HEK293 (cell line): Measurements from ENCODE around the gene WWOX.

ENCODE experiments used
- CTCF ChIA-PET: fragments of 350-600 bp; formaldehyde crosslinking; extraction: SDS; loops from one replicate; lab custom pipeline; 2021; ENCODE audit warnings: antibody characterized with exemption; lab: Yijun Ruan, JAX
- POLR2A ChIA-PET: fragments of 300-600 bp; formaldehyde crosslinking; extraction: SDS; loops from one replicate; lab custom pipeline; 2020; ENCODE audit warnings: antibody characterized with exemption, inconsistent platforms; lab: Yijun Ruan, JAX
- H3K27ac ChIP-seq: fragments of 200-500 bp; sonication (Bioruptor generic); 2 replicates; pipeline ENCODE4 v1.5.1; 2014; ENCODE audit warnings: low read depth, low read length, control low read depth, inconsistent platforms; ENCODE audit errors: extremely low read depth
- H3K36me3 ChIP-seq, 2 experiments: fragments of 200-500 bp in 1 of 2; sonication (Bioruptor generic) in 1 of 2; 1 replicate in 1 of 2; 2 replicates in 1 of 2; pipeline ENCODE4 v1.5.1; 2014 to 2017; ENCODE audit warnings: inconsistent platforms in 2 of 2, low read length in 2 of 2; ENCODE audit not compliant: control insufficient read depth in 2 of 2, insufficient read depth in 1 of 2
- H3K4me1 ChIP-seq: fragments of 200-500 bp; sonication (Bioruptor generic); 2 replicates; pipeline ENCODE4 v1.5.1; 2014; ENCODE audit warnings: mild to moderate bottlenecking, low read length, inconsistent platforms; ENCODE audit not compliant: control insufficient read depth, insufficient read depth
- H3K4me3 ChIP-seq: 2 replicates; pipeline ENCODE4 v1.5.1; 2011; ENCODE audit warnings: low read depth, mild to moderate bottlenecking, control low read depth, low read length, moderate library complexity
- H3K9me3 ChIP-seq: fragments of 200-500 bp; sonication (Bioruptor generic); 2 replicates; pipeline ENCODE4 v1.5.1; 2014; ENCODE audit warnings: low read depth, low read length, inconsistent platforms; ENCODE audit not compliant: control insufficient read depth, insufficient read depth
- FEZF1 ChIP-seq: fragments of 450-650 bp; formaldehyde crosslinking; IDR thresholded peaks from 2 replicates; pipeline ENCODE4 v1.5.1; 2016; ENCODE audit warnings: missing biosample characterization, missing genetic modification characterization
- GFI1B ChIP-seq: fragments of 450-650 bp; formaldehyde crosslinking; IDR thresholded peaks from 2 replicates; pipeline ENCODE4 v1.5.1; 2016; ENCODE audit warnings: missing biosample characterization, missing genetic modification characterization
- GLIS2 ChIP-seq: fragments of 450-650 bp; formaldehyde crosslinking; IDR thresholded peaks from 2 replicates; pipeline ENCODE4 v1.5.1; 2016; ENCODE audit warnings: missing biosample characterization, missing genetic modification characterization
- SP7 ChIP-seq: fragments of 450-650 bp; formaldehyde crosslinking; IDR thresholded peaks from 2 replicates; pipeline ENCODE4 v1.5.1; 2016; ENCODE audit warnings: missing biosample characterization, missing genetic modification characterization
- TCF7L2 ChIP-seq: IDR thresholded peaks from 2 replicates; pipeline ENCODE4 v1.6.1; 2011; ENCODE audit warnings: low read depth, mild to moderate bottlenecking, inconsistent platforms, low read length, moderate library complexity, borderline replicate concordance
- YY1 ChIP-seq: fragments of 450-650 bp; formaldehyde crosslinking; IDR thresholded peaks from 2 replicates; pipeline ENCODE4 v1.5.1; 2018; ENCODE audit warnings: missing biosample characterization, missing genetic modification characterization
- ZBTB20 ChIP-seq: fragments of 450-650 bp; formaldehyde crosslinking; IDR thresholded peaks from 2 replicates; pipeline ENCODE4 v1.5.1; 2016; ENCODE audit warnings: missing biosample characterization, missing genetic modification characterization
- ZNF184 ChIP-seq: fragments of 450-650 bp; IDR thresholded peaks from 2 replicates; pipeline ENCODE4 v1.5.1; 2018; ENCODE audit warnings: missing biosample characterization, mild to moderate bottlenecking, missing genetic modification characterization
- ZNF544 ChIP-seq: fragments of 450-650 bp; formaldehyde crosslinking; IDR thresholded peaks from 2 replicates; pipeline ENCODE4 v1.5.0; 2017; ENCODE audit warnings: missing biosample characterization, missing genetic modification characterization
- ZNF555 ChIP-seq: fragments of 450-650 bp; formaldehyde crosslinking; conservative IDR thresholded peaks from 2 replicates; pipeline ENCODE4 v1.5.1; 2017; ENCODE audit warnings: missing biosample characterization, mild to moderate bottlenecking, missing genetic modification characterization, inconsistent platforms
- ZNF624 ChIP-seq: fragments of 450-650 bp; formaldehyde crosslinking; IDR thresholded peaks from 2 replicates; pipeline ENCODE4 v1.5.1; 2017; ENCODE audit warnings: missing biosample characterization, missing genetic modification characterization
- ZNF658 ChIP-seq: fragments of 450-650 bp; formaldehyde crosslinking; IDR thresholded peaks from 2 replicates; pipeline ENCODE4; 2016; ENCODE audit warnings: missing biosample characterization, missing genetic modification characterization
- ZNF843 ChIP-seq: fragments of 450-650 bp; formaldehyde crosslinking; IDR thresholded peaks from 2 replicates; pipeline ENCODE4 v1.5.1; 2016; ENCODE audit warnings: missing biosample characterization, missing genetic modification characterization
- TF ChIP-seq, protein P1 (sequence below): fragments of 450-650 bp; formaldehyde crosslinking; IDR thresholded peaks from 2 replicates; pipeline ENCODE4 v1.5.1; 2016; ENCODE audit warnings: missing biosample characterization, missing genetic modification characterization
- TF ChIP-seq, protein P2 (sequence below): fragments of 450-650 bp; formaldehyde crosslinking; IDR thresholded peaks from 2 replicates; pipeline ENCODE4 v1.5.1; 2016; ENCODE audit warnings: missing biosample characterization, missing genetic modification characterization

The WWOX gene

DNA sequence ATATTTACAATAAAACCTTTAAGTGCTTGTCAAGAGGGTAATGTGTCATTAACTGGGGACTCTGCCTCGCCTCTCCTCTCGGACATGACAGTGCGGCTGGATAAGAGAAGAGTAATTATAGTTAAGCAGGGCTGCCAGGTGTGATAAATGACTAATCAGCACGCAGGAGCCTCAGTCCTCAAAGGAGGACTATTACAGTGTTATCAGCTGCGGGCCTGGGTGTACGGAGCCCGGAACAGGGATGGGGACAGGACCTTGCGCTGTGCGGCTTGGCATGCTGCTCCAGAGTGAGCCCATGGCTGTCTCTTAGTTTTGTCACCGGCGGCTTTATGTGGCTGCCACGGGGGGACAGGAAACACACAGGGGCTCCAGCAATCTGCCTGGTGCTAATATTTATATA is 893.9 kb downstream of the WWOX start:
- H3K4me1 ChIP-seq, result peaks cover 8% of the 10 kb centered on the region; the same call in 1 of the 2 replicates
- ChIA-PET CTCF (no interaction called here), POLR2A (no interaction called here)
- no peaks in the 10 kb centered on the region for H3K9me3 ChIP-seq
- H3K36me3 ChIP-seq, result no peaks in the 10 kb centered on the region
- no peak overlapping the region for H3K4me3 ChIP-seq
- no peak overlapping the region for H3K27ac ChIP-seq
- TF ChIP-seq ZNF843 (peak; percentile 37; the same call in 1 of the 2 replicates), TCF7L2 (peak; percentile 58), FEZF1 (tag by site-specific recombination) (peak; percentile 26; the same call in 1 of the 2 replicates), SP7 (peak; percentile 98), ZBTB20 (peak; percentile 67), ZNF624 (tag by site-specific recombination) (no peak), GFI1B (tag by site-specific recombination) (no peak)

DNA sequence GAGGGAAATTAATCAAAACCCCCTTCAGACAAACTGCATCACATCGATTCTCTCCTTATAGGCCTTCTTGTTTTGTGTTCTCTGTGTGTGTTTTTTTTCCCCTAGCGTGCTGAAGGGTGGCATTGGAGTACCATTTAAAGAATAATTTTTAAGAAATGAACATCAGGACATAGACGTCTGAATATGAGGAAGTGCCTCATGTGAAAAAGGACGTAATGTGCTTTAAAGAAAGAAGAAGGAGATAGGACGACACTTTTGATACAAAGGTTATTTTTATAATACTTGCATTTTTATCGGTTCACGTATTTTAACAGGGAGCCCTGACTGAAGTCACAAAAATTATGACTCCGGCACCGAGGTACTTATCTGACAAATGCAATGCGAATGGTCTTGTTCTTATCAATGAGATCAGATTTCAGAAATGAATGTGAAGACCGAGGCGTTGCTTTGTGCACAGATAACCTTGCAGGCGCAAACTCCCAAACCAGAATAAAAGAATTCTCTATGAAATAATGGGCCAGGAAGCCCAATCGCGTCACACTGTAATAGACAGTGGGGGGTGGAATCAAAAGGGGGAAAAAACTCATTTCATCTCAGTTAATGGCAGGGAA is 894.8 kb downstream of the WWOX start:
- POLR2A ChIA-PET, result no interaction called here
- CTCF ChIA-PET, result no interaction called here
- TF ChIP-seq, protein P1, sequence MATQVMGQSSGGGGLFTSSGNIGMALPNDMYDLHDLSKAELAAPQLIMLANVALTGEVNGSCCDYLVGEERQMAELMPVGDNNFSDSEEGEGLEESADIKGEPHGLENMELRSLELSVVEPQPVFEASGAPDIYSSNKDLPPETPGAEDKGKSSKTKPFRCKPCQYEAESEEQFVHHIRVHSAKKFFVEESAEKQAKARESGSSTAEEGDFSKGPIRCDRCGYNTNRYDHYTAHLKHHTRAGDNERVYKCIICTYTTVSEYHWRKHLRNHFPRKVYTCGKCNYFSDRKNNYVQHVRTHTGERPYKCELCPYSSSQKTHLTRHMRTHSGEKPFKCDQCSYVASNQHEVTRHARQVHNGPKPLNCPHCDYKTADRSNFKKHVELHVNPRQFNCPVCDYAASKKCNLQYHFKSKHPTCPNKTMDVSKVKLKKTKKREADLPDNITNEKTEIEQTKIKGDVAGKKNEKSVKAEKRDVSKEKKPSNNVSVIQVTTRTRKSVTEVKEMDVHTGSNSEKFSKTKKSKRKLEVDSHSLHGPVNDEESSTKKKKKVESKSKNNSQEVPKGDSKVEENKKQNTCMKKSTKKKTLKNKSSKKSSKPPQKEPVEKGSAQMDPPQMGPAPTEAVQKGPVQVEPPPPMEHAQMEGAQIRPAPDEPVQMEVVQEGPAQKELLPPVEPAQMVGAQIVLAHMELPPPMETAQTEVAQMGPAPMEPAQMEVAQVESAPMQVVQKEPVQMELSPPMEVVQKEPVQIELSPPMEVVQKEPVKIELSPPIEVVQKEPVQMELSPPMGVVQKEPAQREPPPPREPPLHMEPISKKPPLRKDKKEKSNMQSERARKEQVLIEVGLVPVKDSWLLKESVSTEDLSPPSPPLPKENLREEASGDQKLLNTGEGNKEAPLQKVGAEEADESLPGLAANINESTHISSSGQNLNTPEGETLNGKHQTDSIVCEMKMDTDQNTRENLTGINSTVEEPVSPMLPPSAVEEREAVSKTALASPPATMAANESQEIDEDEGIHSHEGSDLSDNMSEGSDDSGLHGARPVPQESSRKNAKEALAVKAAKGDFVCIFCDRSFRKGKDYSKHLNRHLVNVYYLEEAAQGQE (tag by site-specific recombination), result no peak
- H3K36me3 ChIP-seq, result no peaks in the 10 kb centered on the region
- no peak overlapping the region for H3K27ac ChIP-seq
- no peaks in the 10 kb centered on the region for H3K9me3 ChIP-seq
- peaks cover 8% of the 10 kb centered on the region; the same call in 1 of the 2 replicates for H3K4me1 ChIP-seq
- no peak overlapping the region for H3K4me3 ChIP-seq

DNA sequence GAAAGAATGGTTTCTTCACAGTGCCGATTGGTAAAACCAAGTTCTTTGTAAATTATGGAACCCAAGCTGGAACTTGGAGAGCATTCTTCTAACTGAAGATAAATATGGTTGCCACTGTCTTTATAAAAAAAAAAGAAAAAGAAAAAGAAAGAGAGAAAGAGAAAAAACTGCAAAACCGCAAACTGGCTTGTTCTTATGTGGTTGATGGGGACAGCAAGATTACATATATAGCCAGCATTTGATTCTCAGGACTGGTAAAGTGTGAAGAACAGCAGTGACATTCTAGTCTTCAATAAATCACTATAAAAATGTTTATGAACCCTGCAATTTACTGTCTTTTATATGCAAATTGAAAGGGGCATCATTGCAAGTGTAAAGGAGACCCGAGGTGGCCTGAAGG is 896.0 kb downstream of the WWOX start:
- peaks cover 8% of the 10 kb centered on the region; the same call in 1 of the 2 replicates for H3K4me1 ChIP-seq
- CTCF ChIA-PET, result no interaction called here
- TF ChIP-seq, protein P2, sequence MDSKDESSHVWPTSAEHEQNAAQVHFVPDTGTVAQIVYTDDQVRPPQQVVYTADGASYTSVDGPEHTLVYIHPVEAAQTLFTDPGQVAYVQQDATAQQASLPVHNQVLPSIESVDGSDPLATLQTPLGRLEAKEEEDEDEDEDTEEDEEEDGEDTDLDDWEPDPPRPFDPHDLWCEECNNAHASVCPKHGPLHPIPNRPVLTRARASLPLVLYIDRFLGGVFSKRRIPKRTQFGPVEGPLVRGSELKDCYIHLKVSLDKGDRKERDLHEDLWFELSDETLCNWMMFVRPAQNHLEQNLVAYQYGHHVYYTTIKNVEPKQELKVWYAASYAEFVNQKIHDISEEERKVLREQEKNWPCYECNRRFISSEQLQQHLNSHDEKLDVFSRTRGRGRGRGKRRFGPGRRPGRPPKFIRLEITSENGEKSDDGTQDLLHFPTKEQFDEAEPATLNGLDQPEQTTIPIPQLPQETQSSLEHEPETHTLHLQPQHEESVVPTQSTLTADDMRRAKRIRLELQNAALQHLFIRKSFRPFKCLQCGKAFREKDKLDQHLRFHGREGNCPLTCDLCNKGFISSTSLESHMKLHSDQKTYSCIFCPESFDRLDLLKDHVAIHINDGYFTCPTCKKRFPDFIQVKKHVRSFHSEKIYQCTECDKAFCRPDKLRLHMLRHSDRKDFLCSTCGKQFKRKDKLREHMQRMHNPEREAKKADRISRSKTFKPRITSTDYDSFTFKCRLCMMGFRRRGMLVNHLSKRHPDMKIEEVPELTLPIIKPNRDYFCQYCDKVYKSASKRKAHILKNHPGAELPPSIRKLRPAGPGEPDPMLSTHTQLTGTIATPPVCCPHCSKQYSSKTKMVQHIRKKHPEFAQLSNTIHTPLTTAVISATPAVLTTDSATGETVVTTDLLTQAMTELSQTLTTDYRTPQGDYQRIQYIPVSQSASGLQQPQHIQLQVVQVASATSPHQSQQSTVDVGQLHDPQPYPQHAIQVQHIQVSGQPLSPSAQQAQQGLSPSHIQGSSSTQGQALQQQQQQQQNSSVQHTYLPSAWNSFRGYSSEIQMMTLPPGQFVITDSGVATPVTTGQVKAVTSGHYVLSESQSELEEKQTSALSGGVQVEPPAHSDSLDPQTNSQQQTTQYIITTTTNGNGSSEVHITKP (tag by site-specific recombination), result no peak
- no peak for TF ChIP-seq ZNF555
- TF ChIP-seq GLIS2 (tag by site-specific recombination), result no peak
- no peak for TF ChIP-seq ZNF544
- TF ChIP-seq ZNF658, result no peak
- no peak for TF ChIP-seq ZNF184
- no peak for TF ChIP-seq YY1 (tag by site-specific recombination)
- TF ChIP-seq, all 188 proteins: peak for 0
- POLR2A ChIA-PET, result no interaction called here
- Histone ChIP-seq H3K4me3 (no peak overlapping the region), H3K9me3 (no peaks in the 10 kb centered on the region), H3K36me3 (no peaks in the 10 kb centered on the region), H3K27ac (no peak overlapping the region)
